Measurements from ENCODE around the gene OBSL1. TPM values are rescaled to one million over a fixed set of nuclear protein-coding genes. Genes with fewer than 3 reads are reported as not detected.

The OBSL1 gene
- total and polyA plus RNA-seq, 2 of the 4 experiments (the other 2 are of a cell fraction) = 21.5 to 51.2 TPM

DNA sequence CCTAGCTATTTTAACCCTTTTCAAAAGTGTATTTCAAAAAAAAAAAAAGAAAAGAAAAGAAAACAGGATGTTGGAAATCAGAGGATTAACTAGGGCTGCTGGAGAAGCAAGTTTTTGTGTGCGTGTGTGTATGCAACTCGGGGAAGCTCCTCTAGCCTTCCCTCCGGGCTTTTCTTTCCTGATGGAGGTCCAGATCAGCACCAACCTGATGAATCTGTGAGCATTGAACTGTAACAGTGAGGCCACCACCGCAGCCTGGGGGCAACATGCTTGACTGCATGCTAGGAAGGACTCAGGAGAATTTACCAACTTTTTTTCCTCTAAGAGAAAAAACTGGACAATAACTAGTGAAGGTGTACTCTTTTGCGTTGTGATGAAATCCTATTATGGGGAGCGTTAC is 2.3 kb downstream of the OBSL1 start:
- no peak overlapping the region for H3K14ac ChIP-seq (replicated peaks; ENCODE audit: low read depth, low read length)
- DNase-seq = no peak
- H2AFZ ChIP-seq (replicated peaks; ENCODE audit: low read length, poor library complexity) = no peak overlapping the region
- H3K9me3 ChIP-seq (ENCODE audit: control insufficient read depth, insufficient read depth, low read length) = no peaks in the 10 kb centered on the region
- no peak overlapping the region for H2BK20ac ChIP-seq (ENCODE audit: low read depth, low read length)
- ATAC-seq (ENCODE audit: low read depth) = no peak
- no CpG with 5 or more reads among the region's 6 CpGs for WGBS, 2 experiments (ENCODE audit: extremely low coverage in 2 of 2, insufficient read length in 1 of 2)
- CTCF ChIA-PET = no interaction called here
- H3K9ac ChIP-seq (ENCODE audit: low read depth, low read length) = no peak overlapping the region
- no peak overlapping the region for H3K27ac ChIP-seq (ENCODE audit: insufficient read depth, low read length)
- no peak overlapping the region for H2AK5ac ChIP-seq (ENCODE audit: low read depth, low read length)
- H3K27me3 ChIP-seq (ENCODE audit: control insufficient read depth, insufficient read depth, low read length) = no peaks in the 10 kb centered on the region; the same call in 1 of the 2 replicates
- H2BK5ac ChIP-seq (ENCODE audit: low read depth, low read length, poor library complexity, severe bottlenecking) = no peak overlapping the region
- TF ChIP-seq ELK1 (IDR thresholded peaks at IDR 0.05; ENCODE audit: borderline replicate concordance, low read depth, low read length) (no peak), RAD21 (IDR thresholded peaks at IDR 0.05; ENCODE audit: low read length) (no peak), POLR2A (IDR thresholded peaks at IDR 0.05; ENCODE audit: low read depth, low read length) (no peak), CEBPB (IDR thresholded peaks at IDR 0.05; ENCODE audit: low read depth, low read length) (no peak), CHD1 (IDR thresholded peaks at IDR 0.05; ENCODE audit: low read depth, low read length) (no peak), CTCF (conservative IDR thresholded peaks at IDR 0.05; ENCODE audit: low read depth, low read length) (no peak), NFE2L2 (IDR thresholded peaks at IDR 0.05; ENCODE audit: low read depth, low read length) (no peak), MAZ (IDR thresholded peaks at IDR 0.05; ENCODE audit: borderline replicate concordance, low read depth, low read length) (no peak), RCOR1 (IDR thresholded peaks at IDR 0.05; ENCODE audit: insufficient replicate concordance, low read length) (no peak), FOS (IDR thresholded peaks at IDR 0.05; ENCODE audit: low read depth, low read length) (no peak), BHLHE40 (IDR thresholded peaks at IDR 0.05; ENCODE audit: low read depth, low read length) (no peak), MAFK (IDR thresholded peaks at IDR 0.05; ENCODE audit: low read depth, low read length) (no peak)
- TF ChIP-seq, protein P1, sequence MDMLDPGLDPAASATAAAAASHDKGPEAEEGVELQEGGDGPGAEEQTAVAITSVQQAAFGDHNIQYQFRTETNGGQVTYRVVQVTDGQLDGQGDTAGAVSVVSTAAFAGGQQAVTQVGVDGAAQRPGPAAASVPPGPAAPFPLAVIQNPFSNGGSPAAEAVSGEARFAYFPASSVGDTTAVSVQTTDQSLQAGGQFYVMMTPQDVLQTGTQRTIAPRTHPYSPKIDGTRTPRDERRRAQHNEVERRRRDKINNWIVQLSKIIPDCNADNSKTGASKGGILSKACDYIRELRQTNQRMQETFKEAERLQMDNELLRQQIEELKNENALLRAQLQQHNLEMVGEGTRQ (IDR thresholded peaks at IDR 0.05; ENCODE audit: low read depth, low read length) = no peak
- H3K4me2 ChIP-seq (ENCODE audit: low read depth, low read length) = no peak overlapping the region
- intact Hi-C loops (cut with micrococcal nuclease) (no loop called here), dilution Hi-C loops (cut with HindIII; ENCODE audit: low sequenced_read_pairs, unreplicated experiment) (no loop called here), in situ Hi-C loops (cut with MboI; ENCODE audit: low sequenced_read_pairs) (no loop called here)
- no peak overlapping the region for H4K8ac ChIP-seq (ENCODE audit: low read depth in 2 of 2, low read length in 2 of 2)
- H3K56ac ChIP-seq (ENCODE audit: extremely low read depth, insufficient read depth, low read length) = no peak overlapping the region
- no peak overlapping the region for H3K23ac ChIP-seq (ENCODE audit: low read depth, low read length)
- peaks cover 19% of the 10 kb centered on the region; the same call in 1 of the 2 replicates for H3K36me3 ChIP-seq (ENCODE audit: control insufficient read depth, insufficient read depth, low read length)
- no peak overlapping the region for H3K4me3 ChIP-seq (ENCODE audit: insufficient read depth, low read depth, low read length)
- H3K18ac ChIP-seq (ENCODE audit: low read depth, low read length) = no peak overlapping the region
- BruUV-seq (replicated peaks) = no TSS peak
- no peak overlapping the region for H4K91ac ChIP-seq (ENCODE audit: insufficient read depth, low read depth, low read length)
- no peak overlapping the region for H4K5ac ChIP-seq (ENCODE audit: low read depth, low read length)
- H3K4me1 ChIP-seq (ENCODE audit: control insufficient read depth, insufficient read depth, low read length) = peaks cover 10% of the 10 kb centered on the region
- no peak overlapping the region for H2BK15ac ChIP-seq (ENCODE audit: low read depth, low read length)
- POLR2A ChIA-PET (ENCODE audit: unreplicated experiment) = no interaction called here
- peaks cover 11 to 18% of the 10 kb centered on the region in 2 experiments for H3K79me1 ChIP-seq (ENCODE audit: low read depth in 1 of 2, low read length in 2 of 2)
- peaks cover 8% of the 10 kb centered on the region; the same call in 1 of the 2 replicates for H3K9me1 ChIP-seq (ENCODE audit: insufficient read depth, low read length)
- peaks cover 8% of the 10 kb centered on the region; the same call in 1 of the 2 replicates for H4K20me1 ChIP-seq (ENCODE audit: insufficient read depth, low read length)
- H3K4ac ChIP-seq (ENCODE audit: low read depth, low read length) = no peak overlapping the region
- no peak overlapping the region for H2BK120ac ChIP-seq (ENCODE audit: low read depth, low read length)
- H2AK9ac ChIP-seq (replicated peaks; ENCODE audit: low read depth, low read length, poor library complexity) = no peak overlapping the region
